Measurements from ENCODE around the gene CAMK2A. TPM values are rescaled to one million over a fixed set of nuclear protein-coding genes. Genes with fewer than 3 reads are reported as not detected.

The CAMK2A gene
- polyA plus RNA-seq, 1 experiment: 0.11 TPM

DNA sequence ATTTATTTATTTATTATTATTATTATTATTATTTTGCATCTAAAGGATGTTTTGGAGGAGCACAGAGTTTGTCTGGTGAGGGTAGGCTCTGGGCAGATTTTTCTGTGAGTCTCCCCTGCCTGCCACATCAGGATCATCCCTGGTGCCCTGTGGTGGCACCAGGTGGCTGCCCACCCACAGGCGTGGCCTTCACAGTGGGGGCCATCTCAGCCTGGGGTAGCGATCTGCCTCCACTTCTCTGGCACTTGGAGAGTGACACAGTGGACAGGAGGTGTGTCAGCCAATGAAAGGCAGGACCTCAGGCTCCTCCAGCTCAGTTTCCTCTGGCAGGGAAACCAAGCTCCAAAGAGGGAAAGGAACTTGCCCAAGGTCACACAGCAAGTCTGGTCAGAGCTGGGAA lies 69.7 kb downstream of the CAMK2A start:
- no peak for DNase-seq (ENCODE audit: low read depth)
- TF ChIP-seq, protein P1, sequence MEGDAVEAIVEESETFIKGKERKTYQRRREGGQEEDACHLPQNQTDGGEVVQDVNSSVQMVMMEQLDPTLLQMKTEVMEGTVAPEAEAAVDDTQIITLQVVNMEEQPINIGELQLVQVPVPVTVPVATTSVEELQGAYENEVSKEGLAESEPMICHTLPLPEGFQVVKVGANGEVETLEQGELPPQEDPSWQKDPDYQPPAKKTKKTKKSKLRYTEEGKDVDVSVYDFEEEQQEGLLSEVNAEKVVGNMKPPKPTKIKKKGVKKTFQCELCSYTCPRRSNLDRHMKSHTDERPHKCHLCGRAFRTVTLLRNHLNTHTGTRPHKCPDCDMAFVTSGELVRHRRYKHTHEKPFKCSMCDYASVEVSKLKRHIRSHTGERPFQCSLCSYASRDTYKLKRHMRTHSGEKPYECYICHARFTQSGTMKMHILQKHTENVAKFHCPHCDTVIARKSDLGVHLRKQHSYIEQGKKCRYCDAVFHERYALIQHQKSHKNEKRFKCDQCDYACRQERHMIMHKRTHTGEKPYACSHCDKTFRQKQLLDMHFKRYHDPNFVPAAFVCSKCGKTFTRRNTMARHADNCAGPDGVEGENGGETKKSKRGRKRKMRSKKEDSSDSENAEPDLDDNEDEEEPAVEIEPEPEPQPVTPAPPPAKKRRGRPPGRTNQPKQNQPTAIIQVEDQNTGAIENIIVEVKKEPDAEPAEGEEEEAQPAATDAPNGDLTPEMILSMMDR (IDR thresholded peaks at IDR 0.05; ENCODE audit: insufficient read depth, low read depth, low read length): no peak
- Histone ChIP-seq H3K36me3 (ENCODE audit: control insufficient read depth, insufficient read depth, low read length) (no peaks in the 10 kb centered on the region), H3K4me3 (ENCODE audit: low read depth, low read length) (no peak overlapping the region), H3K27me3 (ENCODE audit: control insufficient read depth, insufficient read depth, low read length) (peaks cover 1% of the 10 kb centered on the region; the same call in 1 of the 2 replicates)
- POLR2A ChIA-PET: interaction anchor here (0.6 kb wide), 1 partner anchor 227 kb away, joined by 3 read pairs; no protein-coding TSS in a partner anchor
- CTCF ChIA-PET: interaction anchor here (0.6 to 3.8 kb wide), 9 partner anchors 8 to 386 kb away, joined by 3 to 22 read pairs (median 3); no protein-coding TSS in a partner anchor

DNA sequence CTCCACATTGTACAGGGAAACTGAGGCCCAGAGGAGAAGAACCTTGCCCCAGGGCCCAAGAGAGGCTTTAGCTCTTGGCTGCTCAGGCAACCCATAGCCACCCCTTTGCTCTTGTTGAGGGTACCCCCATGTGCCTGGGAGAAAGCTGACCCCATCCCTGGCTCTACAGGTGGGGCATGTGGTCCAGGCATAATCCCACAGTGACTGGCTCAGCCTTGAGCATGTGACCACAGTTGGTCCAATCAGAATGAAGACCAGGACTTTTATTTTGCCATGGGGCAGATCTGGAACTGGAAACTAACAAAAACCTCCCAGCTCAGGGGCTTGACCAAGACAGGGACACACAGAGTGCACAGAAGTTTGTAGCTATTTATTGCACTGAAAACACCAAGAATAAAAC lies 70.4 kb downstream of the CAMK2A start:
- peaks cover 1% of the 10 kb centered on the region; the same call in 1 of the 2 replicates for H3K27me3 ChIP-seq (ENCODE audit: control insufficient read depth, insufficient read depth, low read length)
- H3K4me3 ChIP-seq (ENCODE audit: low read depth, low read length): no peak overlapping the region
- TF ChIP-seq, protein P1 (IDR thresholded peaks at IDR 0.05; ENCODE audit: insufficient read depth, low read depth, low read length): no peak
- ChIA-PET CTCF (interaction anchor here (0.8 to 3.8 kb wide), 21 partner anchors 8 to 389 kb away, joined by 3 to 22 read pairs (median 6); no protein-coding TSS in a partner anchor), POLR2A (no interaction called here)
- DNase-seq (ENCODE audit: low read depth): no peak
- H3K36me3 ChIP-seq (ENCODE audit: control insufficient read depth, insufficient read depth, low read length): no peaks in the 10 kb centered on the region

DNA sequence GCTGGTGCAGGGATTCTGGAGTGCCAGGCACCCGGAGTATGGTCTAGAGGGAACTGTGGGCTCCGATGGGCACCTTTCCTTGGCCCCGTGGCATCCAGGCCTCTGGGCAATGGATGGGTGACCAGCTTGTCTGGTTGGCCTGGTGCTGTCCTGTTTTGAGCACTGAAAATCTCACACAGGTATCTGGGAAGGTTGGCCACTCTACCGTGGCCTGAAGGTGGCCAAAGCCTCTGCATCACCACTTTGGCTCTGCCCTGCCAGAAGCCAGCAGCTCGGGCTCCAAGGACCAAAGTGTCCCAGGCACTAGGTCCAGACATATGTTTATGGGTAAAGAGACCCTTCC lies 70.9 kb downstream of the CAMK2A start:
- ChIA-PET CTCF (interaction anchor here (0.6 to 3.8 kb wide), 34 partner anchors 9 to 388 kb away, joined by 3 to 22 read pairs (median 5); no protein-coding TSS in a partner anchor), POLR2A (no interaction called here)
- Histone ChIP-seq H3K27me3 (ENCODE audit: control insufficient read depth, insufficient read depth, low read length) (peaks cover 1% of the 10 kb centered on the region; the same call in 1 of the 2 replicates), H3K36me3 (ENCODE audit: control insufficient read depth, insufficient read depth, low read length) (no peaks in the 10 kb centered on the region), H3K4me3 (ENCODE audit: low read depth, low read length) (no peak overlapping the region)
- TF ChIP-seq, protein P1 (IDR thresholded peaks at IDR 0.05; ENCODE audit: insufficient read depth, low read depth, low read length): no peak
- DNase-seq (ENCODE audit: low read depth): no peak

DNA sequence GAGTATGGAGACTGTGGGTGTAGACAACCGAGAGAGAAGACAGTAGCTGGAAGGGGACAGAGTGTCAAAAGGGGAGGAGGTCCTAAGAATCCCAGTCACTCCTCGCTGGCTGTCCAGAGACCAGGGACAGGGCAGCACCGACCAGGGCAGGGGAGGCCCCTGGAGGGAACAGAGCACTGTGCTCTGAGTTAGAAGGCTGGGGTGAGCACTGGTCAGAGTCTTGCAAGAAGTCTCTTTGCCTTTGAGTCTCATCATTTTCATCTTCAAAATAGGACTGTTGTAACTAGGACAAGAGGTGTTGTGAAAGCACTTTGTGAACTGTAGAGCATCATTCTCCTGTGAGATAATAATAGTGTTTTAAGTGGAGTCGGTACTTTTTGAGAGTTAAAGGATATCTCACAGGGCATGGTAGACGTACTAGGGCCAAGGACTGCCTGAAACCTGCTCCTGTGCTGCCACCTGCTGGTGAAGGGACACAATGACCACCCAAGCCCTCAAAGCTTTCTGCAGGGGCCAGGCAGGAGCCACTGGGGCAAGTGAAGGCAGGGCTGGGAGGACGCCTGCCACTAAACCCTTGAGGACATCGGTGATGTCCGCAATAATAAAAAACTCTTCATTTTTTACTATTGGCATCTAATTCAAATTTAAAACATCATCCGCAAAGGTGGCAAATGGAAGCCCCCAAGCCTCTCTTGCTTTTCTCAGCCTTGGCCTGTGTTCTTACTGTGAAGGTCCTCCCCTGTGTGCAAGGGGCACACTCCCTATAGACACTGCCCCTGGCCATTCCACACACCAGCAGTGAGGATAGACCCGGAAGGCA lies 71.5 kb downstream of the CAMK2A start:
- TF ChIP-seq, protein P1 (IDR thresholded peaks at IDR 0.05; ENCODE audit: insufficient read depth, low read depth, low read length): peak; percentile 77
- CTCF ChIA-PET: interaction anchor here (0.6 to 3.8 kb wide), 34 partner anchors 9 to 388 kb away, joined by 3 to 22 read pairs (median 4); no protein-coding TSS in a partner anchor
- H3K36me3 ChIP-seq (ENCODE audit: control insufficient read depth, insufficient read depth, low read length): no peaks in the 10 kb centered on the region
- no peak for DNase-seq (ENCODE audit: low read depth)
- peaks cover 1% of the 10 kb centered on the region; the same call in 1 of the 2 replicates for H3K27me3 ChIP-seq (ENCODE audit: control insufficient read depth, insufficient read depth, low read length)
- POLR2A ChIA-PET: no interaction called here
- H3K4me3 ChIP-seq (ENCODE audit: low read depth, low read length): no peak overlapping the region

DNA sequence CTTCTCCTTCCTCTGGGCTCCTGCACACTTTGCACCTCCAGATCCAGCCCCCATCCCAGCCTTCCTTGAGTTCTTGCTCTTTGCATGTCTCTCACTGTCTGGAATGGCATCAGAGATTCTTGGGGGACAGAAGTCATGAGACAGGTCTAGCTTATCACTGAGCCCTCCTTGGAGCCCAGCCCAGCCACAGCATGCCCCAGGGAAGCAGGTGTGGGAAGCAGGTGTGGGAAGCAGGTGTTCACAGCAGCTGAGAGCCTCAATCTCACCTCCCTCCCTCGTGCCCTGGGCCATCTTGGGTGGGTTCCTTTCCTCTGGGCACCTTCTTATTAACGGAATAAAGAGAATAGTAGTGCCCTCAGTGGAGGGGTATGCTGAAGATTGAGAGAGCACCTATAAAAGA lies 72.5 kb downstream of the CAMK2A start:
- Histone ChIP-seq H3K36me3 (ENCODE audit: control insufficient read depth, insufficient read depth, low read length) (no peaks in the 10 kb centered on the region), H3K4me3 (ENCODE audit: low read depth, low read length) (no peak overlapping the region), H3K27me3 (ENCODE audit: control insufficient read depth, insufficient read depth, low read length) (peaks cover 1% of the 10 kb centered on the region; the same call in 1 of the 2 replicates)
- POLR2A ChIA-PET: no interaction called here
- no peak for DNase-seq (ENCODE audit: low read depth)
- TF ChIP-seq, protein P1 (IDR thresholded peaks at IDR 0.05; ENCODE audit: insufficient read depth, low read depth, low read length): no peak
- CTCF ChIA-PET: interaction anchor here (0.6 to 3.5 kb wide), 12 partner anchors 11 to 383 kb away, joined by 3 to 26 read pairs (median 6); no protein-coding TSS in a partner anchor

Data from BJ (cell line).